Activated T-helper 2 cell treated with anti-CD3 and anti-CD28 coated beads, Interferon-gamma antibody, Interleukin-2, Interleukin-4, amounts not matched to agents 10 μg/mL and 5 μg/mL and 100 μg/mL, durations not matched to agents 14 hours and 24 hours and 36 hours (primary cell): ENCODE measurements around the gene TAOK3. TPM values are rescaled to one million over a fixed set of nuclear protein-coding genes. Genes with fewer than 3 reads are reported as not detected.
A peak's percentile ranks its signal among the peaks of the same experiment; 100 is the strongest.
"Not testable (repeated sequence)": the region's sequence is repeated elsewhere in the genome, so short reads cannot be mapped to it uniquely, and the experiment has no call there.

Experiments
- DNase-seq: peaks from one replicate; pipeline ENCODE4 v3.0.0; 2021; ENCODE audit warnings: low spot score
- H3K27ac Mint-ChIP-seq: one replicate; pipeline ENCODE4 v1.8.0; 2021; ENCODE audit warnings: mixed read lengths
- H3K27me3 Mint-ChIP-seq: one replicate; pipeline ENCODE4 v1.8.0; 2021; ENCODE audit warnings: low read depth, mixed read lengths
- H3K36me3 Mint-ChIP-seq: one replicate; pipeline ENCODE4 v1.8.0; 2021; ENCODE audit warnings: low read depth, mixed read lengths
- H3K4me1 Mint-ChIP-seq: one replicate; pipeline ENCODE4 v1.8.0; 2021; ENCODE audit warnings: low read depth, mixed read lengths
- H3K4me3 Mint-ChIP-seq: one replicate; pipeline ENCODE4 v1.8.0; 2021; ENCODE audit warnings: low read depth, mild to moderate bottlenecking, moderate library complexity, mixed read lengths
- H3K9me3 Mint-ChIP-seq: one replicate; pipeline ENCODE4 v1.8.0; 2021; ENCODE audit warnings: mixed read lengths
- intact Hi-C: fragments of 100-400 bp; cut with micrococcal nuclease; formaldehyde crosslinking; loops from one replicate; pipeline ENCODE4 v1.15.1; 2023
- total RNA-seq: library from RNA; stranded (reverse); gene quantifications from 2 replicates; pipeline ENCODE4 v1.2.3, GENCODE V29; 2022

Gene TAOK3
- total RNA-seq = 52.4 and 57.0 TPM in 2 replicates

DNA sequence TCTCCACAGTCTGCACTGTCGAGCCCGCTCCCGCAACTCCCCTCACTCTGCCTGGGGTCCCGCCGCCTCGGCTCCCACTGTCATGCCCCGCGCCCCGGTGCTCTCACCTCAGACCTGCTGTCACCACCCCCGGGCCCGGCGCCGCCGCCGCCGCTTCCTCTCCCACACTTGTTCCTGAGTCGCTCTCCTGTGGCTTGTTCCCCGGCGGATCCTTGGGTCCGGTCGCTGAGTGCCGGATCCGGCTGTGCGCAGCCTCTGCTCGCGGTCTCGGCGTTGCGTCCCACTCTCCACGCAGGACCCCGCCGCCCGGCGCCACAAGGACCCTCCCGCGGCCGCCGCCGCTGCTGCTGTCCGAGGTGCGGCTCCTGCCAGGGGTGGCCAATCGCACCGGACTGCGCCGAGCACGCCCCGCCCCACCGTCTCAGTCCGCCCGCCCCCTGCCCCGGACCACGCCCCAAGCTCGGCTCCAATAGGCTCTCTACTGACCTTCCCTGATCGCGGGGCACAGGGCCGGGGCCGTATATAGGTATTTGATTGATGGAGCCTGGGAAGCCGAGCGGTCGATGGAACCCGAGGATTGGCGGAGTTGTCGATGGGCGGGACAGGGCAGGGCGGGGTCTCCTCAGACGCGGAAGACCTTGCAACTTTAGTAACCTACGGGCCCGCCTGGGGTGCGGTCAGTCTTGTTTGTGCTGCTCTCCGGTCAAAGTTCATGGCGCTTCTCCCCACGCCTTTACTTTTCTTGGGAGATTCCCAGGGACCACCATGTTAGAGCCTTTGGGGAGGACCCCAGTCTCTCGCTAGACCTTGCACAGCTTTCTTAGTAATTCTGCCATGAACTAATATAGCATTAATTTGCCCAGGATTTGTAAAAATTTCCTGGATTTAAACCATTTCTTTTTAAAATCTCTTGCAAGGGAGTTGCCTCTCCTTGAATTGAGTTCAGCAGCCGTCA, at the start of gene TAOK3:
Gene TAOK3 (minus strand): TSS at position 367 of the 955 bp plus-strand sequence. CDS start 117,340 bp downstream, outside the sequence.
- peak within 1 kb of the TSS; percentile 89 for H3K27ac Mint-ChIP-seq
- H3K4me3 Mint-ChIP-seq = peak within 1 kb of the TSS; percentile 89
- intact Hi-C loops = loop anchor here (1.0 to 10.0 kb wide), 2 partner anchors 16 to 1292 kb away; partner anchors contain the start of gene PRKAB1
- no peaks in the 10 kb centered on the region for H3K9me3 Mint-ChIP-seq
- H3K4me1 Mint-ChIP-seq = peaks cover 44% of the 10 kb centered on the region
- peaks cover 6% of the 10 kb centered on the region for H3K36me3 Mint-ChIP-seq
- peaks cover 15% of the 10 kb centered on the region for H3K27me3 Mint-ChIP-seq
- DNase-seq = peak; percentile 95

DNA sequence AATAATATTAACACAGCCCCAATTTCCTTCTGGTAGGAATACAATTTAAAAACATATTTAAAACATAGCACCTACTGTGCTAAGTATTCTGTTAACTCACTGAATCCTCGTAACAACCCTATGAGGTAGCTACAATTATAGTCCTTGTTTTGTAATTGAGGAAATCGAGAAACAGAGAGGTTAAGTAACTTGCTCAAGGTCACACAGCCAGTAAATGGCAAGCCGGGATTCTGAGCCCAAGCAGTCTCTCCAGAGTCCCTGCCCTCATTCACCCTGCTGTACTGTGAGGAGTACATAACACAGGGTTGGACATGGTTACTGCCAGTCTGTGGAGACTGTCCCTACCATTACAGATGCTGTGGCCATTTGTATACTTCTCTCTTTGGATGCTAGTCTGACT, 48.0 kb upstream of the TAOK3 start:
- H3K27me3 Mint-ChIP-seq = no peaks in the 10 kb centered on the region
- H3K27ac Mint-ChIP-seq = no peak overlapping the region
- DNase-seq = no peak
- peaks cover 14% of the 10 kb centered on the region for H3K36me3 Mint-ChIP-seq
- H3K9me3 Mint-ChIP-seq = no peaks in the 10 kb centered on the region
- intact Hi-C loops = no loop called here
- no peaks in the 10 kb centered on the region for H3K4me1 Mint-ChIP-seq
- no peak overlapping the region for H3K4me3 Mint-ChIP-seq

DNA sequence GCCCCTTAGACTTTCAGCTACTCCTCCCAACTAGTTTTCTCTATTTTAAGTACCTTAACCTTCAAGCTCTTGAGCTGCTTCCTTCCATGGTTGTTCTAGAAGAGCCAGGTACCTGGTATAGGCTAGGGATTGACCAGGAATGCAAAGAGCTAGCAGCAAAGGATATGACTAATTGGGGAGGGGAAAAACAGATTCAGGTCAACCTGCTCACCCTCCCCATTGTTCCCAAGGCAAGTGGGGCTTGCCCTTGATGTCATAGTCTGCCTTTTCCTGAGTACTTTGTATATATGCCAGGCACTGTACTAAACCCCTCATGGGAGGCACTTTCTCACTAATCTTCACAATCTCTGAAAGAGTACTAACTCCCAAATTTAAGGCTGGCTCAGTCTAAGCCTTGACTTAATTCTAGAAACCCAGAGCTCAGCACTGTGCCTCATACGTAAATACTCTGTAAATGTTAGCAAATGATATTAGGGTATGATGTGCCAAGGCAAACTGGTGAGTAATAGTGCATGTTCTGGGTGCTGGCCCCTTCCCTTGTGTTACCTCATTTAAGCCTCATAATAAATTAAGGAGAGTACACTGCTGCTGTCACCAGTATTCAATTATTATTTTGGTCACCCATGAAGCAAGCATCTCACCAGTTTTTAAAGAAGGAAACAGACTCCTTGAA, 45.8 kb upstream of the TAOK3 start:
- H3K4me3 Mint-ChIP-seq = no peak overlapping the region
- H3K9me3 Mint-ChIP-seq = no peaks in the 10 kb centered on the region
- no peak for DNase-seq
- H3K4me1 Mint-ChIP-seq = no peaks in the 10 kb centered on the region
- H3K27me3 Mint-ChIP-seq = no peaks in the 10 kb centered on the region
- peaks cover 35% of the 10 kb centered on the region for H3K36me3 Mint-ChIP-seq
- no peak overlapping the region for H3K27ac Mint-ChIP-seq
- intact Hi-C loops = no loop called here

DNA sequence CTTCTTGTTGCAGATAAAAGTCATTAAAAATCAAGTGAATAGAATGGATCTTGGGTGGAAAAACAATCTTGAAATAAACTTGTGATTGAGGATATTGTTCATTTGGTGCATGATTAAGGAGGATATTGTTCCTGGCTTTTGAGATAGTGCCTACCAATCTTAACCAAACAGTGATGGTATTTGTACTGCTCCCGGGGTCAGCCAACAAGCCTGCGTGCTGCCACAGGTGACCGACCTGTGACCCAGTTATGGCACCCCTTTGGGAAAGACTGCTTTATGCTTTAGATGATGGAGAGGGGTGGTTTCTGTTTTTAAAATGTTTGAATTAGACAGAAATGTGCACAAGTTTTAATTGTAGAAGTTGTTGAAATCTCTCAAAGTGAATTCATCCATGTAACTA, 45.2 kb upstream of the TAOK3 start:
- Mint-ChIP-seq H3K4me3 (no peak overlapping the region), H3K4me1 (no peaks in the 10 kb centered on the region), H3K36me3 (peaks cover 41% of the 10 kb centered on the region), H3K9me3 (no peaks in the 10 kb centered on the region), H3K27me3 (no peaks in the 10 kb centered on the region), H3K27ac (no peak overlapping the region)
- no peak for DNase-seq
- intact Hi-C loops = no loop called here

DNA sequence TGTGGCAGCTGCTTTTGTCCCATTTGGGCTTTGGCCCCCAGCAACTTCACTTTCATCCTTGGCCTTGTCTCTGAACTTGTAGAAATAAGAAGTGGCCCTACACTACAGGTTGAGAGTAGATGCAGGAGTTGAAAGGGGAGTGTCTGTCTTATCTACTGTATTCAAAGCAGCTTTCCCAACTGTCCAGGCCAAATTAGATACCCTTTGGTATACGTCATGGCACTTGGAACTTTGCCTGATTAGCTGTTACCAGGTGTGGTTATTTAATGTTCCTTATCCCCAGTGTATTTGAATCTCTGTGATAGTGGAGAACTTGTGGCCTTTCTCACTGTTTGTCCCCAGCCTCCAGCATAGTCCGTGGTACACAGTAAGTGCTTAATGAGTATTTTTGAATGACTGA, 37.1 kb upstream of the TAOK3 start:
- intact Hi-C loops = no loop called here
- no peaks in the 10 kb centered on the region for H3K27me3 Mint-ChIP-seq

DNA sequence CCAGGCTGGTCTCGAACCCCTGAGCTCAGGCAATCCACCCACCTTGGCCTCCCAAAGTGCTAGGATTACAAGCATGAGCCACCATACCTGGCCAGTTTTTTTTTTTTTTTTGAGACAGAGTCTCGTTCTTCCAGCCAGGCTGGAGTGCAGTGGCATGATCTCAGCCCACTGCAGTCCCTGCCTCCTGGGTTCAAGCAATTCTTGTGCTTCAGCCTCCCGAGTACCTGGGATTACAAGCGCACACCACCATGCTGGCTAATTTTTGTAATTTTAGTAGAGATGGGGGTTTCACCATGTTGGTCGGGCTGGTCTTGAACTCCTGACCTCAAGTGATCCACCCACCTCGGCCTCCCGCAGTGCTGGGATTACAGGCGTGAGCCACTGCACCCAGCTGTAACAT, 35.5 kb upstream of the TAOK3 start:
- DNase-seq, intact Hi-C loops, H3K27me3 Mint-ChIP-seq, H3K9me3 Mint-ChIP-seq, H3K27ac Mint-ChIP-seq, H3K4me1 Mint-ChIP-seq, H3K4me3 Mint-ChIP-seq: not testable (repeated sequence)
- H3K36me3 Mint-ChIP-seq = peaks cover 43% of the 10 kb centered on the region

More for the DNA sequence above, 37.1 kb upstream of the TAOK3 start:
- no peak overlapping the region for H3K4me3 Mint-ChIP-seq
- H3K36me3 Mint-ChIP-seq = peaks cover 57% of the 10 kb centered on the region
- H3K27ac Mint-ChIP-seq = no peak overlapping the region
- no peak for DNase-seq
- peaks cover 3% of the 10 kb centered on the region for H3K4me1 Mint-ChIP-seq
- H3K9me3 Mint-ChIP-seq = peaks cover 8% of the 10 kb centered on the region

DNA sequence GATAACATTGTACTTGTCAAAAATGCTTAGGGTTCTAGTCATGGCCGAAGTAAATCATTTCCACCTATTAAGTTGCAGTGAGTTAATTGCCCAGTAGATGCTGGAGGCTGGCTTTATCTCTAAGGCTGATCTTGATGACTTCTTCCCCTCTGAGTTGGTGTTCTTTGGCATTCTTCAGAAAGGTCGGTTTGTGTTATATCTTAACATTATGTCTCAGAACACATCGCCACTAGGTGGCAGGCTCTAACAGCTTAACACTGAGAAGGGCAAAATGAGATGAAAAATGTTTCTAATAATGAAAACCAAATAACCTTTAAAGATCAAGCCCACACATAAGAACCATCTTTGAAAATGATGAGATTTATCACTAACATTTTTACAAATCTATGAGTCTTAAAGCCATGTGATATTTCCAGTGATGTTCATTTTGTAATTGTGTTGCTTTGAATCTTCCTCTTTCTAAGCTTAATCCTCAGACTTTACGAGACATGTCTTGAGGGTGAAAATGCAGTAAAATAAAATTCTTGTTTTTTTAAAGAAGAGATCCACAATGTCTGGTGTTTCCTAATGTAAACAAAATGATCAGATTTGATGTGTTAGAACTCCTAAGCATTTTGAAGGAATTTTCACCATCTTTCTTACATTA, 32.3 kb upstream of the TAOK3 start:
- DNase-seq = peak; percentile 21
- H3K27me3 Mint-ChIP-seq = no peaks in the 10 kb centered on the region
- H3K9me3 Mint-ChIP-seq = no peaks in the 10 kb centered on the region
- peaks cover 8% of the 10 kb centered on the region for H3K4me1 Mint-ChIP-seq
- peaks cover 42% of the 10 kb centered on the region for H3K36me3 Mint-ChIP-seq
- intact Hi-C loops = no loop called here
- no peak overlapping the region for H3K4me3 Mint-ChIP-seq
- no peak overlapping the region for H3K27ac Mint-ChIP-seq

DNA sequence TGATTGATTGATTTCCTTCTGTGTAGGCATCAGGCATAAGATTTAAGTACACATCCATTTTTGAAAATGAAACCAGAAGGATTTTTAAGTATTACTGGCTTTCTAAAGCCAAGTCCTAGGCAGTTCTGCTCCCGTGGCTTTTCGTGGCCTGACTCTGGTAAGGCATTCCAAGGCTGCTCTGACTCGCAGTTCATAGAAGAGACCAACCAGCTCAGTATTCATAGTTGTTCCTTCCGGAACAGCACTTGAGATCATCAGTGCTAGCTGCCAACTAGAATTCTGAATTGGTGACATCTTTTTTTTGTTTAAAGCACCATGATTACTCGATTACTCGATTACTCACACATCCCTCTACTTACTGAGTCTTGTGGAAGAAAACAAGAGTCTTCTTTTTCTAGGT, 29.5 kb upstream of the TAOK3 start:
- no peak for DNase-seq
- Mint-ChIP-seq H3K9me3 (no peaks in the 10 kb centered on the region), H3K36me3 (peaks cover 47% of the 10 kb centered on the region), H3K27ac (no peak overlapping the region), H3K4me3 (no peak overlapping the region), H3K27me3 (no peaks in the 10 kb centered on the region), H3K4me1 (peaks cover 8% of the 10 kb centered on the region)
- intact Hi-C loops = no loop called here

DNA sequence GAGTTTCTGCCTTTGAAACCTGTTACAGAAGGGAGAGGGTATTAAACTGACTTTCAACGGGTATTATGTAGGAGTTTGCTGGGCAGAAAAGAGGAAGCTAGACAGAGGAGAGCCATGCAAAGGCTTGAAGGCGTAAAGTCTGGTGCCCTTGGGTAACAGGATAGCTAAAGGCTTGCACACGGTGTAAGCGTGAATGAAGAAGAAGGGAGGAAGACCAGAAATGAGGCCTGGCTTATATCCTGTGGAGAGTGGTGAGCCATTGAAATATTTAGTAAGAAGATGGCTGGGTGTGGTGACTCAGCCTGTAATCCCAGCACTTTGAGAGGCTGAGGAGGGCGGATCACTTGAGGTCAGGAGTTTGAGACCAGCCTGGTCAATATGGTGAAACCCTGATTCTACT, 26.2 kb upstream of the TAOK3 start:
- Mint-ChIP-seq H3K9me3 (no peaks in the 10 kb centered on the region), H3K27ac (no peak overlapping the region), H3K36me3 (peaks cover 47% of the 10 kb centered on the region), H3K4me3 (no peak overlapping the region), H3K27me3 (no peaks in the 10 kb centered on the region), H3K4me1 (no peaks in the 10 kb centered on the region)
- no peak for DNase-seq
- intact Hi-C loops = no loop called here

DNA sequence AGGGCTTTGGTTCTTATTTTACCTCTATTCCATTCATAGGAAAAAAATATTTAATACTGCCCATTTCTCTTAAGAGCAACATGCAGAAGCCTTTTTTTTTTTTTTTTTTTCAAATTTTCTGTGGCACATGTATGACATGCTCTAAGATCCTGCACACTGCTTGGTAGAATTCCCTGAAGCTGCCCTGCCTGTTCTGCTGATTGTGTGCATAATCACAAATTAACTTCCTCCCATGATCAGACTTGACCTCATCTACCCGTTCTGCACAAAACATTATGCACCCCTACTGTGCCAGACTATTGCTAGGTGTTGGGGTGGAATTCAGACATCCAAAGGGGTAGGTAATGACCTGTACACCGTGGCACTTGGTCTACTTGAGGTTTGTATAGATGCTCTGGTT, 25.8 kb upstream of the TAOK3 start:
- H3K36me3 Mint-ChIP-seq = peaks cover 50% of the 10 kb centered on the region
- no peaks in the 10 kb centered on the region for H3K27me3 Mint-ChIP-seq

DNA sequence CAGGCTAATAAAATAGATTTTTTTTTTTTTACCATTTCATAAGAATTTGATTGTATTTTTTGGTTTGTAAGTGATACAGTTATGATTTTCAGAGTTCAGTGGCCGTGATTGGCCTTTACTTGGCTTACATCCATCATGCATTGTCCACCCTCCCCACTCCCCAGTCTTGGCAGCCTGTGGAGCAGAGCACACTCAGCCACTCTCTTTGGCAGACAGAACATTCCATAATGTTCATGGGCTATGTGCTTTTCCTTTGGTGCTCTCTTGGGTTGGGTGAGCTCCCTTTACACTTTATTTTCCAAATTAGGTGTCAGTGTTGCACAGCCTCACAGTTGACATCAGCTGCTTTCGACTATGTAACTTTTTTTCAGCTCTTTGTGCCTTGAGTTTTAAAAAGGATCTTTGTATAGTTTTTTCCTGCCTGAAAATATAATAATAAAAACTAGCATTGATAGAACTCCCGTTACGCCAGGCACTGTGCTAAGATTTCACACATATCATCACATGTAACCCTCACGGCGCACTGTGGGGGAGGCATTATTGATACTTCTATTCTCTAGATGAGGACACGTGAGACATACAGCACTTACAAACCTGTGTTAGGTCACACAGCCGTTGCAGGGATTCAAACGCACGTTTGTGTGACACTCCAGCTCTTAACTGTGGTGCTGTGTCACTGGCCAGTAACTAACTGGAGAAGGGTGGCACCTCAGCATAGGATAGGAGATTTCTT, 25.2 kb upstream of the TAOK3 start:
- no peaks in the 10 kb centered on the region for H3K9me3 Mint-ChIP-seq
- peaks cover 50% of the 10 kb centered on the region for H3K36me3 Mint-ChIP-seq
- no peaks in the 10 kb centered on the region for H3K27me3 Mint-ChIP-seq
- DNase-seq = no peak
- no peaks in the 10 kb centered on the region for H3K4me1 Mint-ChIP-seq
- no peak overlapping the region for H3K4me3 Mint-ChIP-seq
- intact Hi-C loops = no loop called here
- no peak overlapping the region for H3K27ac Mint-ChIP-seq

More for the DNA sequence above, 25.8 kb upstream of the TAOK3 start:
- no peaks in the 10 kb centered on the region for H3K9me3 Mint-ChIP-seq
- intact Hi-C loops = no loop called here
- H3K4me1 Mint-ChIP-seq = no peaks in the 10 kb centered on the region
- no peak overlapping the region for H3K4me3 Mint-ChIP-seq
- no peak overlapping the region for H3K27ac Mint-ChIP-seq
- DNase-seq = no peak

DNA sequence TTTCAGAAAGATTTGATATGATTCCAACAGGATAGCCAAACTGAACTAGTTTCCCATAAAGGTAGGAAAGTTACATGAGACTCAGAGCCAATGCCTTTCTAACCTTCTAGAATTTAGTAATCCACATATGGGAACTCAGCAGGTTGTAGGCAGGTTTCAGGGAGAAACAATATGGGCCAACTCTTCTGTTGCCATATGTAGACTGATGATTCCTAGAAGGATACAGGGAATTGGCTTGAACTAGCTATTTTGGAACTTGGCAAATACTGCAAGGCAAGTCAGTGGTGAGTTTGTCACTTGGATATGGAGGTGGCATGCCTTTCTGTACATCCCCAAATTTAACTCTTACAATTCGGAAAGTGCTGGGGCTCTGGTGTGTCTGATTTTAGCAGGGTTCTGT, 19.1 kb upstream of the TAOK3 start:
- Mint-ChIP-seq H3K27ac (no peak overlapping the region), H3K4me3 (no peak overlapping the region), H3K4me1 (no peaks in the 10 kb centered on the region), H3K36me3 (peaks cover 52% of the 10 kb centered on the region), H3K27me3 (no peaks in the 10 kb centered on the region), H3K9me3 (no peaks in the 10 kb centered on the region)
- DNase-seq = no peak
- intact Hi-C loops = no loop called here
